Caco-2 (cell line): Measurements from ENCODE around the gene CENPU. TPM values are rescaled to one million over a fixed set of nuclear protein-coding genes. Genes with fewer than 3 reads are reported as not detected.

Experiments
- BruUV-seq: library from RNA; stranded (reverse); fragments of 400-500 nt; replicated peaks from 2 replicates; lab custom pipeline; 2021; lab: Mats Ljungman, UMichigan
- CTCF ChIA-PET: fragments of 300-600 bp; sonication (Branson Sonifier 250); formaldehyde crosslinking; loops from one replicate; lab custom pipeline; 2022; ENCODE audit warnings: antibody characterized with exemption; lab: Charles Lee
- POLR2A ChIA-PET: fragments of 300-600 bp; sonication (Branson Sonifier 250); formaldehyde crosslinking; loops from one replicate; lab custom pipeline; 2022; ENCODE audit warnings: antibody characterized with exemption; lab: Charles Lee
- DNase-seq, 2 experiments: peaks; one replicate each; pipeline versions ENCODE4 v3.0.0 to v3.0.0-alpha.2; 2020 to 2022
- H3K27me3 ChIP-seq: replicated peaks from 2 replicates; pipeline ENCODE4 v1.6.0; 2011; ENCODE audit warnings: low read length; ENCODE audit not compliant: control insufficient read depth, insufficient read depth
- H3K36me3 ChIP-seq: 2 replicates; pipeline ENCODE4 v1.5.1; 2011; ENCODE audit warnings: low read length; ENCODE audit not compliant: control insufficient read depth, insufficient read depth
- H3K4me1 ChIP-seq: fragments of 250-450 bp; sonication (Bioruptor Pico); 2 replicates; pipeline ENCODE4 v1.5.1; 2020; ENCODE audit warnings: mild to moderate bottlenecking
- H3K4me3 ChIP-seq: 2 replicates; pipeline ENCODE4 v1.5.1; 2011; ENCODE audit warnings: low read depth, mild to moderate bottlenecking, control low read depth, low read length
- H3K9me3 ChIP-seq: fragments of 250-450 bp; sonication (Bioruptor Pico); 2 replicates; pipeline ENCODE4 v1.5.1; 2020; ENCODE audit warnings: mild to moderate bottlenecking, moderate library complexity
- H3K27ac Mint-ChIP-seq: one replicate; pipeline ENCODE4 v1.8.0; 2022; ENCODE audit warnings: mixed read lengths; ENCODE audit not compliant: unreplicated experiment
- H3K27me3 Mint-ChIP-seq: one replicate; pipeline ENCODE4 v1.8.0; 2022; ENCODE audit warnings: mixed read lengths; ENCODE audit not compliant: insufficient read depth, unreplicated experiment
- H3K36me3 Mint-ChIP-seq: one replicate; pipeline ENCODE4 v1.8.0; 2022; ENCODE audit warnings: mild to moderate bottlenecking, mixed read lengths; ENCODE audit not compliant: insufficient read depth, unreplicated experiment
- H3K4me1 Mint-ChIP-seq: one replicate; pipeline ENCODE4 v1.8.0; 2022; ENCODE audit warnings: low read depth, mixed read lengths; ENCODE audit not compliant: unreplicated experiment
- H3K4me3 Mint-ChIP-seq: one replicate; pipeline ENCODE4 v1.8.0; 2022; ENCODE audit warnings: mild to moderate bottlenecking, moderate library complexity, mixed read lengths; ENCODE audit not compliant: unreplicated experiment
- H3K9me3 Mint-ChIP-seq: one replicate; pipeline ENCODE4 v1.8.0; 2022; ENCODE audit warnings: mixed read lengths; ENCODE audit not compliant: unreplicated experiment
- intact Hi-C: fragments of 100-400 bp; cut with micrococcal nuclease; formaldehyde crosslinking; loops from one replicate; pipeline ENCODE4 v1.10.0; 2022; ENCODE audit not compliant: unreplicated experiment
- total RNA-seq: library from RNA; stranded (reverse); gene quantifications from 2 replicates; pipeline ENCODE4 v1.2.3, GENCODE V29; 2022
- TF ChIP-seq, protein P1 (sequence below), 2 experiments: fragments of 200-600 bp in 1 of 2; IDR thresholded peaks; 1 replicate in 1 of 2; 2 replicates in 1 of 2; pipeline versions ENCODE4 v1.5.1 to v1.8.0; 2011 to 2022; ENCODE audit warnings: antibody characterized with exemption in 1 of 2, control low read depth in 1 of 2, inconsistent platforms in 1 of 2, low read depth in 1 of 2, low read length in 1 of 2, mild to moderate bottlenecking in 1 of 2, moderate library complexity in 1 of 2; ENCODE audit not compliant: insufficient read depth in 1 of 2, severe bottlenecking in 1 of 2, unreplicated experiment in 1 of 2

The CENPU gene
- total RNA-seq, 1 experiment from 2014 or later: 52.0 TPM

DNA sequence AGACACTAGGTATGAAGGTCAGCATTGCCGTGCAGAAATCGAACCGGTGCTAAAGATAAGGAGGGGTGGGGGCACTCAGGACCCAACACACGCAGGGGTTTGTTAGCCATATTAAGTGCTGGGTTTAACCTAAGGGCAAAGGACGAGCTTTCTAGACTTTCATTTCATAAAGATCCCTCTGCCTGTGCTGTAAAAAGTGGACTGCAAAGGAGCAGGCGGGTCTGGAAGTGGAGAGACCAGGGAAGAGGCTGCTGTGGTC, 85.9 kb downstream of the CENPU start:
- Histone ChIP-seq H3K36me3 (no peaks in the 10 kb centered on the region), H3K4me1 (peaks cover 10% of the 10 kb centered on the region), H3K4me3 (peak overlapping the region; percentile 63), H3K27me3 (no peaks in the 10 kb centered on the region), H3K9me3 (no peaks in the 10 kb centered on the region)
- intact Hi-C loops: loop anchor here (2.0 to 10.0 kb wide), 5 partner anchors 84 to 383 kb away; partner anchors contain the start of genes CENPU and IRF2
- H3K9me3 Mint-ChIP-seq: no peaks in the 10 kb centered on the region
- peak overlapping the region; percentile 69 for H3K27ac Mint-ChIP-seq
- H3K4me1 Mint-ChIP-seq: peaks cover 13% of the 10 kb centered on the region
- H3K4me3 Mint-ChIP-seq: peak overlapping the region; percentile 88
- H3K36me3 Mint-ChIP-seq: peaks cover 9% of the 10 kb centered on the region
- no peaks in the 10 kb centered on the region for H3K27me3 Mint-ChIP-seq
- ChIA-PET CTCF (no interaction called here), POLR2A (interaction anchor here (0.6 to 2.7 kb wide), 2 partner anchors 86 to 883 kb away, joined by 3 to 17 read pairs; partner anchors contain the start of gene CENPU)
- DNase-seq: peak in 1 of 2 experiments; percentile 9
- TF ChIP-seq, protein P1, sequence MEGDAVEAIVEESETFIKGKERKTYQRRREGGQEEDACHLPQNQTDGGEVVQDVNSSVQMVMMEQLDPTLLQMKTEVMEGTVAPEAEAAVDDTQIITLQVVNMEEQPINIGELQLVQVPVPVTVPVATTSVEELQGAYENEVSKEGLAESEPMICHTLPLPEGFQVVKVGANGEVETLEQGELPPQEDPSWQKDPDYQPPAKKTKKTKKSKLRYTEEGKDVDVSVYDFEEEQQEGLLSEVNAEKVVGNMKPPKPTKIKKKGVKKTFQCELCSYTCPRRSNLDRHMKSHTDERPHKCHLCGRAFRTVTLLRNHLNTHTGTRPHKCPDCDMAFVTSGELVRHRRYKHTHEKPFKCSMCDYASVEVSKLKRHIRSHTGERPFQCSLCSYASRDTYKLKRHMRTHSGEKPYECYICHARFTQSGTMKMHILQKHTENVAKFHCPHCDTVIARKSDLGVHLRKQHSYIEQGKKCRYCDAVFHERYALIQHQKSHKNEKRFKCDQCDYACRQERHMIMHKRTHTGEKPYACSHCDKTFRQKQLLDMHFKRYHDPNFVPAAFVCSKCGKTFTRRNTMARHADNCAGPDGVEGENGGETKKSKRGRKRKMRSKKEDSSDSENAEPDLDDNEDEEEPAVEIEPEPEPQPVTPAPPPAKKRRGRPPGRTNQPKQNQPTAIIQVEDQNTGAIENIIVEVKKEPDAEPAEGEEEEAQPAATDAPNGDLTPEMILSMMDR (IDR thresholded peaks at IDR 0.05; ENCODE audit: insufficient read depth in 1 of 2, low read depth in 1 of 2, low read length in 1 of 2, severe bottlenecking in 1 of 2, unreplicated experiment in 1 of 2): no peak
- BruUV-seq: no TSS peak

DNA sequence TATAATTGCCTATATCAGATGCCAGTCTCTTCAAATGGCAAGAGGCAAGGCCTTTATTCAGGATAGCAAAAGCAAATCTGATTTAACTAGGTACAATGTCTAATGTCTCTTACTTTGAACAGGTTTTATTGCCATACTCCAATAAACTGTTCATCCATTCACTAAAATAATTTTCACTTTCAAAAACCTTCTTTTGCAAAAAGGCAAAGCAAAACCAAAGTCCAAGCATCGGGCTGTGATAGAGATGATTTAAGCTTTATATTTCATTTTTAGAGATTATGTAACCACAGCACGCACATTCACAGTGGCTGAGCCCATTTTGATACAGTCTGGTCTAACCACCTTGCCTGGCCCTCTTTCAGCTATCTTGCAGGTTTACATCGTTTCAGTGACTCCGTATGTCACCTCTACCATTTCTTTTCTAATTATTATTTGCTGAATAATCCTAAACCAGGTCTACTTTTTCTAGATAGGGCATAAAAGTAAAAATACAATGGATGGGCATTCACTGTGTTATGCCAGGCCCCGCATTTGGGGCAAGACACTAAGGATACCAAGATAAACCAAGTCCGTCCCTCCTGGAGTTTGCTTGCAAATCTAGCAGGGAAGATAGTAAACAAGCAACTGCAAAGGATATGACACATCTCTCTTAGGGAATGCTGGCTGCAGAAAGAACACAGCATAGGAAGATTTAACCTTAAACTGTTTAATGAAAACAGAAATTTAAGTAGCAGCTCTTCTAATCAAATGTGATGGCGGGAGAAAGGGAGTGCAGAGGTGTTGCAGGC, 86.4 kb downstream of the CENPU start:
- Histone ChIP-seq H3K9me3 (no peaks in the 10 kb centered on the region), H3K4me1 (peaks cover 10% of the 10 kb centered on the region), H3K27me3 (no peaks in the 10 kb centered on the region), H3K4me3 (peak overlapping the region; percentile 63), H3K36me3 (no peaks in the 10 kb centered on the region)
- peak overlapping the region; percentile 69 for H3K27ac Mint-ChIP-seq
- BruUV-seq: TSS peak; percentile 27
- H3K4me3 Mint-ChIP-seq: peak overlapping the region; percentile 88
- H3K4me1 Mint-ChIP-seq: peaks cover 8% of the 10 kb centered on the region
- H3K27me3 Mint-ChIP-seq: no peaks in the 10 kb centered on the region
- ChIA-PET CTCF (no interaction called here), POLR2A (no interaction called here)
- TF ChIP-seq, protein P1 (IDR thresholded peaks at IDR 0.05; ENCODE audit: insufficient read depth in 1 of 2, low read depth in 1 of 2, low read length in 1 of 2, severe bottlenecking in 1 of 2, unreplicated experiment in 1 of 2): no peak
- DNase-seq: no peak
- H3K9me3 Mint-ChIP-seq: no peaks in the 10 kb centered on the region
- intact Hi-C loops: loop anchor here (2.0 to 10.0 kb wide), 5 partner anchors 85 to 383 kb away; partner anchors contain the start of genes CENPU and IRF2
- peaks cover 9% of the 10 kb centered on the region for H3K36me3 Mint-ChIP-seq

DNA sequence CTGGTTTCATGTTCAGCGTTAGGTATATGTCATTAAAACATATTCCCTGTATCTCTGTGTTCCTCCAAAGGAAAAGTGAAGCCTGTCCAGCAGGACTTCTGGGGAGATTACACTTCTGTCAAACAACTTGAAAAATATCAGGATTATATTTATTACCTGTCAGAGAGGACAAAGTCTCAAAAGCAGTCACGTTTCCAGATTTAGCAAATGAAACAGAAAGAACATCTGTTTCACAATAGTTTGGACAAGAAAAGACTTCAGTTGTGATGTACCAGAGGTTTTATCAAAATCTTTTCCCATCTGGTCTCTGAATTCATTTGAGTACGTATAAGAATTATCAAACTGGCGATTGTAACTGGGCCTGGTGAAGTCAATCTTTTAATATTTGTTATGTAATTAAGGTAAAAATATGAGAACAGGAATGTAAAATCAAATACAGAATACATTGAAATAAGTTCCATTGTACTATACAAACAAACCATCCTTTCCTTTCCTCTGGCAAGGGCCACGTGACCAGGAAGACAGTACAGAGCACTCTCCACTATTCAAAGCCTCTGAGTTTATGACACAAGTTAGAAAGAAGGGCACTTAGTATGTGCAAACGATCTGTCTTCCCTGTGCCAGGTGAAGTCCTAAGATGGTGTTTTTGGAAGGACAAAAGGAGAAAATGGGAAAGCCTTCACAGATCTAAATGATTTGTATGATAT, 87.8 kb downstream of the CENPU start:
- ChIA-PET CTCF (no interaction called here), POLR2A (no interaction called here)
- Histone ChIP-seq H3K4me1 (peaks cover 10% of the 10 kb centered on the region), H3K9me3 (no peaks in the 10 kb centered on the region), H3K36me3 (no peaks in the 10 kb centered on the region), H3K27me3 (no peaks in the 10 kb centered on the region), H3K4me3 (no peak overlapping the region)
- intact Hi-C loops: loop anchor here (5.0 to 10.0 kb wide), 3 partner anchors 86 to 171 kb away; partner anchors contain the start of genes CENPU and IRF2
- H3K27me3 Mint-ChIP-seq: no peaks in the 10 kb centered on the region
- peaks cover 6% of the 10 kb centered on the region for H3K4me1 Mint-ChIP-seq
- no peaks in the 10 kb centered on the region for H3K9me3 Mint-ChIP-seq
- TF ChIP-seq, protein P1 (IDR thresholded peaks at IDR 0.05; ENCODE audit: insufficient read depth in 1 of 2, low read depth in 1 of 2, low read length in 1 of 2, severe bottlenecking in 1 of 2, unreplicated experiment in 1 of 2): no peak
- no TSS peak for BruUV-seq
- DNase-seq: no peak
- no peak overlapping the region for H3K27ac Mint-ChIP-seq
- no peak overlapping the region for H3K4me3 Mint-ChIP-seq
- H3K36me3 Mint-ChIP-seq: peaks cover 14% of the 10 kb centered on the region
